ENCODE measurements around the gene OR10A6.

The OR10A6 gene

GRCh38 chr11:7918141-7918540 lies 12.9 kb downstream of the OR10A6 start:
- WGBS: 90% methylated on average over 2 of the region's 2 CpGs
- Histone ChIP-seq H2AK5ac (ENCODE audit: low read length, severe bottlenecking) (no peak overlapping the region), H3K4ac (ENCODE audit: low read depth in 1 of 2, low read length in 2 of 2) (no peak overlapping the region), H4K91ac (ENCODE audit: low read length) (no peak overlapping the region), H3K23ac (ENCODE audit: low read length in 2 of 2) (no peak overlapping the region), H3K27ac (ENCODE audit: low read length, poor library complexity, severe bottlenecking) (no peak overlapping the region), H2BK12ac (ENCODE audit: low read length in 2 of 2) (no peak overlapping the region), H3K4me3 (ENCODE audit: insufficient read depth in 1 of 2, low read depth in 1 of 2, low read length in 2 of 2) (no peak overlapping the region), H2BK120ac (ENCODE audit: low read depth, low read length) (no peak overlapping the region), H3K9ac (ENCODE audit: low read length) (no peak overlapping the region), H3K4me2 (ENCODE audit: low read length, poor library complexity, severe bottlenecking) (no peak overlapping the region), H3K79me1 (replicated peaks; ENCODE audit: low read length, poor library complexity, severe bottlenecking) (no peaks in the 10 kb centered on the region), H3K4me1 (ENCODE audit: control insufficient read depth, insufficient read depth, low read depth, low read length) (no peaks in the 10 kb centered on the region), H3K18ac (ENCODE audit: low read depth in 1 of 2, low read length in 2 of 2) (no peak overlapping the region), H3K14ac (ENCODE audit: low read length in 2 of 2) (no peak overlapping the region), H2BK5ac (ENCODE audit: low read depth, low read length, poor library complexity, severe bottlenecking) (no peak overlapping the region), H2BK15ac (ENCODE audit: low read depth, poor library complexity, severe bottlenecking) (no peak overlapping the region), H2AFZ (ENCODE audit: low read depth, low read length) (no peak overlapping the region), H3K9me3 (ENCODE audit: control insufficient read depth, low read length) (no peaks in the 10 kb centered on the region), H3K36me3 (ENCODE audit: control insufficient read depth in 1 of 2, insufficient read depth in 2 of 2, low read depth in 1 of 2, low read length in 2 of 2) (no peaks in the 10 kb centered on the region), H3K27me3 (ENCODE audit: control insufficient read depth in 1 of 2, insufficient read depth in 1 of 2, low read length in 2 of 2) (no peaks in the 10 kb centered on the region), H4K8ac (ENCODE audit: low read length) (no peak overlapping the region)
- no peak for DNase-seq

GRCh38 chr11:7911011-7911410 lies 20.1 kb downstream of the OR10A6 start:
- Histone ChIP-seq H2BK120ac (ENCODE audit: low read depth, low read length) (no peak overlapping the region), H3K18ac (ENCODE audit: low read depth in 1 of 2, low read length in 2 of 2) (no peak overlapping the region), H4K8ac (ENCODE audit: low read length) (no peak overlapping the region), H3K9ac (ENCODE audit: low read length) (no peak overlapping the region), H3K27me3 (ENCODE audit: control insufficient read depth in 1 of 2, insufficient read depth in 1 of 2, low read length in 2 of 2) (no peaks in the 10 kb centered on the region), H3K23ac (ENCODE audit: low read length in 2 of 2) (no peak overlapping the region), H3K36me3 (ENCODE audit: control insufficient read depth in 1 of 2, insufficient read depth in 2 of 2, low read depth in 1 of 2, low read length in 2 of 2) (no peaks in the 10 kb centered on the region), H3K4me1 (ENCODE audit: control insufficient read depth, insufficient read depth, low read depth, low read length) (peaks cover 2% of the 10 kb centered on the region), H2BK15ac (ENCODE audit: low read depth, poor library complexity, severe bottlenecking) (no peak overlapping the region), H3K9me3 (ENCODE audit: control insufficient read depth, low read length) (no peaks in the 10 kb centered on the region), H3K27ac (ENCODE audit: low read length, poor library complexity, severe bottlenecking) (no peak overlapping the region), H2BK5ac (ENCODE audit: low read depth, low read length, poor library complexity, severe bottlenecking) (no peak overlapping the region), H3K79me1 (replicated peaks; ENCODE audit: low read length, poor library complexity, severe bottlenecking) (no peaks in the 10 kb centered on the region), H2AFZ (ENCODE audit: low read depth, low read length) (no peak overlapping the region), H2AK5ac (ENCODE audit: low read length, severe bottlenecking) (no peak overlapping the region), H3K4me3 (ENCODE audit: insufficient read depth in 1 of 2, low read depth in 1 of 2, low read length in 2 of 2) (no peak overlapping the region), H3K4me2 (ENCODE audit: low read length, poor library complexity, severe bottlenecking) (no peak overlapping the region), H3K14ac (ENCODE audit: low read length in 2 of 2) (no peak overlapping the region), H4K91ac (ENCODE audit: low read length) (no peak overlapping the region), H2BK12ac (ENCODE audit: low read length in 2 of 2) (no peak overlapping the region), H3K4ac (ENCODE audit: low read depth in 1 of 2, low read length in 2 of 2) (no peak overlapping the region)
- no peak for DNase-seq

GRCh38 chr11:7910286-7910788 lies 20.7 kb downstream of the OR10A6 start:
- H3K4me3 ChIP-seq (ENCODE audit: insufficient read depth in 1 of 2, low read depth in 1 of 2, low read length in 2 of 2): no peak overlapping the region
- H3K4ac ChIP-seq (ENCODE audit: low read depth in 1 of 2, low read length in 2 of 2): no peak overlapping the region
- H3K9me3 ChIP-seq (ENCODE audit: control insufficient read depth, low read length): no peaks in the 10 kb centered on the region
- no peaks in the 10 kb centered on the region for H3K27me3 ChIP-seq (ENCODE audit: control insufficient read depth in 1 of 2, insufficient read depth in 1 of 2, low read length in 2 of 2)
- H2BK12ac ChIP-seq (ENCODE audit: low read length in 2 of 2): no peak overlapping the region
- no peak overlapping the region for H2AK5ac ChIP-seq (ENCODE audit: low read length, severe bottlenecking)
- no peak overlapping the region for H2BK15ac ChIP-seq (ENCODE audit: low read depth, poor library complexity, severe bottlenecking)
- no peak overlapping the region for H3K9ac ChIP-seq (ENCODE audit: low read length)
- no peak overlapping the region for H3K14ac ChIP-seq (ENCODE audit: low read length in 2 of 2)
- no peak overlapping the region for H2BK120ac ChIP-seq (ENCODE audit: low read depth, low read length)
- H3K4me2 ChIP-seq (ENCODE audit: low read length, poor library complexity, severe bottlenecking): no peak overlapping the region
- DNase-seq: no peak
- H3K36me3 ChIP-seq (ENCODE audit: control insufficient read depth in 1 of 2, insufficient read depth in 2 of 2, low read depth in 1 of 2, low read length in 2 of 2): no peaks in the 10 kb centered on the region
- WGBS: 22% methylated on average over 2 of the region's 2 CpGs
- no peak overlapping the region for H3K18ac ChIP-seq (ENCODE audit: low read depth in 1 of 2, low read length in 2 of 2)
- H4K91ac ChIP-seq (ENCODE audit: low read length): no peak overlapping the region
- H2AFZ ChIP-seq (ENCODE audit: low read depth, low read length): no peak overlapping the region
- H3K23ac ChIP-seq (ENCODE audit: low read length in 2 of 2): no peak overlapping the region
- no peak overlapping the region for H3K27ac ChIP-seq (ENCODE audit: low read length, poor library complexity, severe bottlenecking)
- no peak overlapping the region for H2BK5ac ChIP-seq (ENCODE audit: low read depth, low read length, poor library complexity, severe bottlenecking)
- no peaks in the 10 kb centered on the region for H3K79me1 ChIP-seq (replicated peaks; ENCODE audit: low read length, poor library complexity, severe bottlenecking)
- peaks cover 8% of the 10 kb centered on the region for H3K4me1 ChIP-seq (ENCODE audit: control insufficient read depth, insufficient read depth, low read depth, low read length)
- no peak overlapping the region for H4K8ac ChIP-seq (ENCODE audit: low read length)

- no peak overlapping the region for H3K18ac ChIP-seq (ENCODE audit: low read depth in 1 of 2, low read length in 2 of 2)
- DNase-seq: no peak
- H2BK120ac ChIP-seq (ENCODE audit: low read depth, low read length): no peak overlapping the region
- H3K14ac ChIP-seq (ENCODE audit: low read length in 2 of 2): no peak overlapping the region
- no peak overlapping the region for H3K4me3 ChIP-seq (ENCODE audit: insufficient read depth in 1 of 2, low read depth in 1 of 2, low read length in 2 of 2)
- H2BK15ac ChIP-seq (ENCODE audit: low read depth, poor library complexity, severe bottlenecking): no peak overlapping the region
- no peak overlapping the region for H2AFZ ChIP-seq (ENCODE audit: low read depth, low read length)
- WGBS: 36% methylated on average over 2 of the region's 2 CpGs
- no peak overlapping the region for H3K4me2 ChIP-seq (ENCODE audit: low read length, poor library complexity, severe bottlenecking)
- no peaks in the 10 kb centered on the region for H3K36me3 ChIP-seq (ENCODE audit: control insufficient read depth in 1 of 2, insufficient read depth in 2 of 2, low read depth in 1 of 2, low read length in 2 of 2)
- no peak overlapping the region for H3K9ac ChIP-seq (ENCODE audit: low read length)
- H3K9me3 ChIP-seq (ENCODE audit: control insufficient read depth, low read length): no peaks in the 10 kb centered on the region
- H3K4ac ChIP-seq (ENCODE audit: low read depth in 1 of 2, low read length in 2 of 2): no peak overlapping the region
- H4K91ac ChIP-seq (ENCODE audit: low read length): no peak overlapping the region
- no peaks in the 10 kb centered on the region for H3K27me3 ChIP-seq (ENCODE audit: control insufficient read depth in 1 of 2, insufficient read depth in 1 of 2, low read length in 2 of 2)
- H4K8ac ChIP-seq (ENCODE audit: low read length): no peak overlapping the region
- no peaks in the 10 kb centered on the region for H3K79me1 ChIP-seq (replicated peaks; ENCODE audit: low read length, poor library complexity, severe bottlenecking)
- H3K27ac ChIP-seq (ENCODE audit: low read length, poor library complexity, severe bottlenecking): no peak overlapping the region
- no peak overlapping the region for H2BK12ac ChIP-seq (ENCODE audit: low read length in 2 of 2)
- H3K23ac ChIP-seq (ENCODE audit: low read length in 2 of 2): no peak overlapping the region
- no peak overlapping the region for H2AK5ac ChIP-seq (ENCODE audit: low read length, severe bottlenecking)
- peaks cover 8% of the 10 kb centered on the region for H3K4me1 ChIP-seq (ENCODE audit: control insufficient read depth, insufficient read depth, low read depth, low read length)
- no peak overlapping the region for H2BK5ac ChIP-seq (ENCODE audit: low read depth, low read length, poor library complexity, severe bottlenecking)
These were observed 21.3 kb downstream of the OR10A6 start for GRCh38 chr11:7909585-7910285.

All from mesenchymal stem cell (in vitro differentiated cells and primary cell).